Mucosa of gallbladder (tissue), 1 donor: ENCODE measurements around the gene ADAMTS14. TPM values are rescaled to one million over a fixed set of nuclear protein-coding genes. Genes with fewer than 3 reads are reported as not detected.

Experiments used
- DNase-seq: peaks from one replicate; pipeline ENCODE4 v3.0.0-alpha.2; 2020; ENCODE audit warnings: low spot score
- total RNA-seq: library from RNA; stranded (reverse); gene quantifications from one replicate; pipeline ENCODE4 v1.2.1, GENCODE V29; 2021
- donor health status: DM: no; HTN: no; CAD: no.

The ADAMTS14 gene
- total RNA-seq, 1 donor from 2014 or later = 4.3 TPM

DNA sequence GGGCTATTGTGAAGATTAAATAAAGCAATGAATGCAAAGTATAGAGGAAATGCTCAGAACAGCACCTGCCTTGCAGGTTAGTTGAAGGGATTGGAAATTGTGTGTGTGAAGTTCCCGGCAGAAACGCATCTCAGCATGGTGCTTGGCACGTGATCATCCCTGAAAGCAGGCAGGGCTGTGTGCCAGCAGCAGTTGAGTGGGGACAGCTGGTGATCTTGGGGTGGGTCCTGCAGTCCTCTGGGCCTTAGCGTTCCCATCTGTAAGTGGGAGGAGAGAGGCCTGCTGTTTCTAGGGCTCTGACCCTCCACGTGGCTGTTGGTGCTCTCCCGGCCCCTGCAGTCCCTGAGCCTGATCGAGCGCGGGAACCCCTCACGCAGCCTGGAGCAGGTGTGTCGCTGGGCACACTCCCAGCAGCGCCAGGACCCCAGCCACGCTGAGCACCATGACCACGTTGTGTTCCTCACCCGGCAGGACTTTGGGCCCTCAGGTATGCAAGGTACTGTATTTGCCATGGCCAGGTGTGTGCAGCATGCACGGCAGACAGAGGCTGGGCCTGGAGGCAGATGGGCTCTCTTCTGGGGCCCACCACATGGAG, 57.6 kb downstream of the ADAMTS14 start:
- peak; percentile 25 for DNase-seq

- no peak for DNase-seq
Measured at GRCh38 chr10:70730955-70731354, 58.6 kb downstream of the ADAMTS14 start.

GRCh38 chr10:70732569-70732968, 60.3 kb downstream of the ADAMTS14 start:
- no peak for DNase-seq

- no peak for DNase-seq
Measured at GRCh38 chr10:70733051-70733450, 60.7 kb downstream of the ADAMTS14 start.

GRCh38 chr10:70735161-70735560, 62.9 kb downstream of the ADAMTS14 start:
- no peak for DNase-seq

DNA sequence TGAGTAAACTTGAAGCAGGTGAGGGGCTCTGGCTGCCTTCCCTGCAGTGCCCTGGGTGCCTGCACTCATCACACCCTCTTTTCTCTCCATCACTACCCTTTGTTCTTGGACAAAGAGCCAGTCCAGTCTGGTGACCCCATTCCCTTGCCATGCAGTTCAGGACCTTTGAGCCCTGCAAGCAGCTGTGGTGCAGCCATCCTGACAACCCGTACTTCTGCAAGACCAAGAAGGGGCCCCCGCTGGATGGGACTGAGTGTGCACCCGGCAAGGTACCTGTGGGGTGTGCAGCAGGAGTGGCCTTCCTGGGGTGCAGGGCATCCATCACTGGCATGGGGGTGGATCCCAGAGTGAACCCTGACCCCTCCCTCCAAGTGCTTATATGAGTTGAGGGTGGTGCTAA, 64.2 kb downstream of the ADAMTS14 start:
- no peak for DNase-seq

DNA sequence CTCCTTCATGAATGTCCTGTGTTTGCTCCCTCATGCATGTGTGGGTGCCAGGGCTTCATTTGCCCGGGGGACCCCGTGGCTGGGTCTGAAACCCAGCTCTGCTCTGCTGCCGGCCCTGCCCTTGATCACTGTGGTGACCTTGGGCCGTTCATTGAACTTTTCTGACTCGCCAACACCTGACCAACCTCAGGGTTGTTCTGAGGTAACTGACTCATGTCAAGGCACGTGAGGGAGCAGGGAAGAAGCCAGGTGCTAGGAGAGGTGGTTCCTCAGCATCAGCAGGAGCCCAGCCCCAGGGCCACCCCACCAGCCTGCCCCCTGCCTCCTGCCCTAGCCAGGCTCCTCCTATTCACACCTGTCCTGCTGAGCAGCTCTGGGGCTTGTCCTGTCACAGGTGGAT, 64.9 kb downstream of the ADAMTS14 start:
- DNase-seq = no peak

DNA sequence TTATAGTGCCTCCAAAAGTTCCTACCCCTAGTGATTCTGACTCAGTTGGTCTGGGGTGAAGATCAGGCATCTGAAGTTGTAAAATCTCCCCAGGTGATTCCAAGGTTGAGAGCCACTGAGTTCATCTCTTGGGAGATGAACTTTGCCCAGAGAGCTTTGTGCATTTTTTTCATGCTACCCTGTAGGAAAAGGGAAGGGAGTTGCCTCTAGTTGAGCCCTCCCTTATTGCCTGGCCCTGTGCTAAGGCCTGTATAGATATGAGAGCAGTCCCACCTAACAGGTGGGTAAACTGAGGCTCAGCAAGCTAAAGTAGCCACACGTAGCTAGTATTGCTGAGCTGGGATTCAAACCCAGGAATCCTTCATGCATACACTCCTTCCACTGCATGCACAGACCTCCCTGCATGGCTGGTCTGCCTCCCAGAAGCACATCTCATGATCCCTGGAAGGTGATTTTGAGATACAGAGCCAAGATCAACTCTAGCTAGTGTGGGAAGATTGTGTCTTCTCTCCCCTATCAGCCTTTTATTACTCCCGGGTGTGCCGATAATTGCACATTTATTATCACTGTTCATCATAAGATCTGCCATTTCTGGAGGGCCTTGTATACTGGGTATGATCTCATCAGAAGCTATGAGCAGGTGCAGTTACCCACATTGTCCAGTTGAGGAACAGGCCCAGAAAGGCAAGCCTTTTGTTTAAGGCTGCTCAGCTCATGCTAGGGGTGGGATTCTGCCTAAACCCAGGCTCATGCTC, 65.9 kb downstream of the ADAMTS14 start:
- no peak for DNase-seq

DNA sequence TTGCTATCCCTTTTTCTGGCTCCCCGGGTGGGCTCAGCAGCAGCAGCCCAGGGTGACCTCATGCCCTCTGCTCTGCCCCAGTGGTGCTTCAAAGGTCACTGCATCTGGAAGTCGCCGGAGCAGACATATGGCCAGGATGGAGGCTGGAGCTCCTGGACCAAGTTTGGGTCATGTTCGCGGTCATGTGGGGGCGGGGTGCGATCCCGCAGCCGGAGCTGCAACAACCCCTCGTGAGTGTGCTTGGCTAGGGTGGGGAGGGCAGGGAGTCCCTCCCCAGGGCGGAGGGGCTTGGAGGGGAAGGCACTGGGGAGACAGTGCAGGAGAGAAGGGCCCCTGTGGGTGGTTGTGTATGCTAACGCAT, 66.4 kb downstream of the ADAMTS14 start:
- no peak for DNase-seq

DNA sequence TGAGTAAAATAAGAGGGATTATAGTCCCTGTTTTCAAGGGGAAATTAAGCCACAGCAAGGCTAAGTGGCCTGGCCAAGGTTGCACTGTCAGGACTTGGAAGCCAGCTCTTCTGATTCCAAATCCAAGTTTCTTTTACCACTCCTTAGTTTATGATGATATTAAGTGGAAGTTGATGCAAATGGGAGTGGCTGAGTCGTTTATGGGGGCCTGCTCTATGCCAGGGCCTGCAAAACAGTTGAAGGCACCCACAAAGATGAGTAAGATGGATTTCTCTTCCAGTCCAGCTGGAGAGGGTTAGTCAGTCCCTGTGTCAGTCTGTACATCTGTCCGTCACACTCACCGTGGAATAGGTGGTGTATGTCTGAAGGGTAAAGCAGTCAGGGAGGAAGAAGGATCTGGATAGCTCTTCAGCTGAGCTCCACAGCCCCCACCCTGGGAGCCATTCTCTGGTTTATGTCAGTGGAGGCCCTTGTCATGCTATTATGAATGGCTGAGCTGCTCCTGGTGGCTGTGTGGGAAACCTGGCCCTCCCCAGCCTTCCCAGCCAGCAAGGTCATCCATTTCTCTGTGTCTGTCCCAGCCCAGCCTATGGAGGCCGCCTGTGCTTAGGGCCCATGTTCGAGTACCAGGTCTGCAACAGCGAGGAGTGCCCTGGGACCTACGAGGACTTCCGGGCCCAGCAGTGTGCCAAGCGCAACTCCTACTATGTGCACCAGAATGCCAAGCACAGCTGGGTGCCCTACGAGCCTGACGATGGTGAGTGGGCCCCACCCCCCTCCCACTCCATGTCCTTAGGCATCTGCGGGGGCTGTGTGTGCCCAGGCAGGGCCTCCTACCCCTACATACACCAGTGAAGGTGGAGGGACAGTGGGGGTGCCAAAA, 68.3 kb downstream of the ADAMTS14 start:
- DNase-seq = no peak

- peak; percentile 35 for DNase-seq
Measured at GRCh38 chr10:70742537-70743429, 70.5 kb downstream of the ADAMTS14 start.

- DNase-seq = no peak
Measured at GRCh38 chr10:70743430-70743788, 71.1 kb downstream of the ADAMTS14 start.

GRCh38 chr10:70743879-70744278, 71.6 kb downstream of the ADAMTS14 start:
- DNase-seq = no peak

DNA sequence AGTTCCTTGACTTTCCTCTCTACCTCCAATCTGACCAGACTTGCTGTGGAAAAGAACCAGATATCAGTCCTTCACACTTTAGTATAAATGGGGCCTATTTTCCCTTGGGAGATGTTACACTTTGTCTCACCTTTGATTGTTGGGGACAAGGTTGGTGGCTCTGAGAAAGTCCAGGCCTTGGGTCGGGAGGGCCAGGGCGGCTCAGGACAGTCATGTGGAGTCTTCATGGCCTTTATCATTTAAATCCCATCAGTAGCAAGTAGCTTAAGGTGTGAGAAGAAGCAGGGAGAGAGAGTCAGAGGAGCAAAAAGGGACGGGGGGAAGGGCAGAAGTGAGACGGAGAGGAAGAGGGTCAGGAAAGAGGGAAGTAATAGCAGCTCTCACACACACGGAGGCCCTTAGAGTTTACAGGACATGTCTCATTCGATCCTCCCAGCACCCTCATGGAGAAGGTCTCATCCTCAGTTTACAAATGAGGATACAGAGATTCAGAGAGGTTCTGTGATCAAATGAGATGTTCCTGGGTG, 72.4 kb downstream of the ADAMTS14 start:
- DNase-seq = no peak

GRCh38 chr10:70745555-70745954, 73.2 kb downstream of the ADAMTS14 start:
- no peak for DNase-seq

- DNase-seq = no peak
Measured at GRCh38 chr10:70747192-70747965, 75.1 kb downstream of the ADAMTS14 start.

DNA sequence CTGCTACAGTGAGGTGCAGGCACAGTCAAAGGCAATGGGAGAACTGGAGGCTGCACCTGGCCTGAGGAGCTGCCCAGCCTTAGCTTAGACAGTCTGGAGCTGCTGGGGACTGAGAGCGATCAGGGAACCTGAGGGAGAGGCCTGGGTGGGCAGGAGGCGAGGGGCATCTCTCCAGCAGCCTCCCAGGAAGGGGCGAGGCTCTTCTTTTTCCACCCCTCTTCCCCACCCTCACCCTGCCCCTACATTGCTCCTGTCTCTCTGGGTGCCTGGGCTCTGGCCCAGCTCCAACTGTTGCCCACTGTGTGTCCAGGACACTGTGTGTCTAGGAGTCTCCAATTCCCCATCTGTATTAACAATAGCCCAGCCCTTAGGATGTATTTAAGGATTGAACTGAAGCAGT, 76.0 kb downstream of the ADAMTS14 start:
- no peak for DNase-seq

DNA sequence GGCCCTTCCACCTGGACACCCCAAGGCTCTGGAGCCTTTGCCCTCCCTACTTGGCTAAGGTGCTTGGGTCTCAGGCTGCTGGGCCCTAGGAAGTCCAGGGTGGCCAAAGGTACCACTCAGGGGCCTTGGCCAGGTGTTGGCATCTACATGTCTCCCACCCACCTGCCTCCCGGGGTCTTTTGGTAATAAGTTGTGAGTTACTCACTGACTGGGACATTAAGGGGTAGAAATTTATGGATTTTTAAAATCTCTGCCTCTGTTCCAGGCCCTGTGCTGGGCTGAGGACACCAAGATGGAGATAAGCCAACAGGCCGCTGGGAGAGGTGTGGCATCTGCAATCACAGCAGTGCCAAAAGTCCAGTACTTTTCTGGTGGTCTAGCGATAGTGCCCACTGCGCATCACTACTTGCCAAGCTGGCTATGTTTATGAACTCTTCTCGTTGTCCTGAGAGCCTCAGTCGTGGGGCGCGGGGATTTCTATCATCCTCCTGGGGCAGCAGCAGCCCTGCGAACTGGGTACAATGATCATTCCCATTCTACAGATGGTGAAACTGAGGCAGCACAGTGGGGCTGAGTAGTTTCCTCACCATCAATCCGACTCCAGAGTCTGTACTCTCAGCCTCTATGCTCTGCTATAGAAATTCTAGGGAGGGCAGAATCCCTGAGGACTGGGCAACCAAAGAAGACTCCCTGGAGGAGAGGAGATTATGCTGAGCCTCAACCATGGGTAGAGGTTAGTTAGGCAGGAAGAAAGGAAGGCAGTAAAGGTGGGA, 76.7 kb downstream of the ADAMTS14 start:
- DNase-seq = no peak

- DNase-seq = no peak
Measured at GRCh38 chr10:70749756-70750155, 77.5 kb downstream of the ADAMTS14 start.

DNA sequence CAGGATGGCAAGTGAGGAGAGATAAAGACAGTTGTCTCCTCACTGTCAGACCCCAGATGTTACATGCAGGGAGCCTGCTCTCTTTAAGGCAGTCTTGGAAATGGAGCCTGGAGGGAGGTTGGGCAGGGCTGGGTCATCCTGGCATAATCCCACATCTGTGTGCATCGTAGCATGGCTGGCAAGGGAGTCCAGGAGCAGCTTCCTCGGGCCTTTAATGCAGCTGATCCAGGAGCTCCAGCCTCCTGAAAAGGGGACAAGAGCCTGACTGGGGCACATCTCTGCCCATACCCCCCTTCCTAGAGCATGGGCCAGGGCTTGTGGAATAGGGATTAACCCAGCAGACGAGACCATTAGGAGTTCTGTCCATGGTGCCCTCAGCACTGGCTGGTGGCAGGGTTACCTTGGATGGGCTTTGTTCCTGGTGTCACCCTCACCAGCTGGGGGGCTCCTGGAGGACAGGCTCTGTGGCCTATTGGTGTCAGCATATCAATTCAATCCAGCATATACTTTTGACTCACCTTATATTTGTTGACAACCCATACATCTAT, 77.9 kb downstream of the ADAMTS14 start:
- no peak for DNase-seq
